Hematopoietic multipotent progenitor cell (in vitro differentiated cells): ENCODE measurements around the gene SUN2. TPM values are rescaled to one million over a fixed set of nuclear protein-coding genes. Genes with fewer than 3 reads are reported as not detected.

Experiments
- DNase-seq, 3 donors: peaks; one replicate each; pipeline ENCODE4 v3.0.0-alpha.2; 2011 to 2015; ENCODE audit warnings: low read depth in 2 of 3, low spot score in 2 of 3
- total RNA-seq: library from RNA; depleted of rRNA; stranded (reverse); fragments of >200 nt; gene quantifications from one replicate; pipeline ENCODE4 v1.2.3, GENCODE V29; 2012

Gene SUN2
- total RNA-seq, 1 donor: 256 TPM

DNA sequence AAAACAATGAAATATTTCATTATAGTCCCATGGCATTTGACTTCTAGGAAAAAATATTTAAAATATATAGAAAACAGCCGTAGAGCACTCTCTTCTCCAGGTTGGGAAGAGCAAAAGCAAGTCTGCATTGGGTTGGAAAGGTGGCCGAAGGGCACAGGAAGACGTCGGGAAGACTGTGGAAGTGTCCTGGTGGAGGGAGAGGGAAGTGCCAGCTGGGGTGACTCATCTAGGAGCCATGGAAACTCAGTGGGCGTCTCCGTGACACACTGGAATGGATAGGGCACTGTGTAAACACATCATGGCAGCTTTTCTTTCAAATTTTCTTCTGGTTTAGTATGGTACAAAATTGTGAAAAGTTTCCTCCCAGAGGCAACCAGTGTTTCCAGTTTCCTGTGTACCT, 37.4 kb downstream of the SUN2 start:
- no peak for DNase-seq

- no peak for DNase-seq
Observed at GRCh38 chr22:38717244-38717643, 38.6 kb downstream of the SUN2 start.

DNA sequence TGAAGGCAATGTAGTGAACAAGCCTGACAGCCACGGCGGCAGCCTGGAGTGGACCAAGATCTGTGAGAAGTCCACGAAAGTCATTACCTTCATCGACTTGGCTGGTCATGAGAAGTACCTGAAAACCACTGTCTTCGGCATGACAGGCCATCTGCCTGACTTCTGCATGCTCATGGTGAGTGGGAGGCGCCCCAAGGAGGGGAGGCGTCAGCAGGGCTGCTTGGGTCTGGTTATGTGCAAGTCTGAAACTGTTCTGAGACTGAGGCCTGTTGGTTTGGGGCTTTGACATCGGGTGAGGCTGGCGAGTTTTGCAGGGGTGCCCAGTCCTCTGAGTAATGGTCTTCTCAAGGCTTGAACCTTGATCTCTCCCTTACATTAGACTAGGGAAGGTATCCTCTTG, 39.0 kb downstream of the SUN2 start:
- no peak for DNase-seq

DNA sequence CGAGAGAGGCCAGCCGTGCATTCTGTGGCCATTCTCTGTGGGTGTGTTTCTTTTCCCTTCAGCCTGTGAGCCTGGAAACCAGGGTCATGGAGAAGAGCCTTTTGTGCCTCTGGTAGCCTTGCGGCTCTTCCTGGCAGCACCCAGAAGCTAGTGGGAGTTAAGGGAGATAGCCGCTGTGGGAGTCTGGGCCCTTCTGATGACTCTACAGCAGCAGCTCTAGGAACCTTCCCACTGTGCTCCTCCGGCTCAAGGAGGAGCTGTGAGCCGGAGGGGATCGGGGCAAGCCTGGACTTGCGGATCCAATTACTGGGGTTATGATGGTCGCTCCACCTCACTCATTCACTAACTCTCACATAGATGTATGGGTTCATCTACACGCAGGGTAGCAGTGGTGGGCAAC, 39.5 kb downstream of the SUN2 start:
- DNase-seq: no peak

DNA sequence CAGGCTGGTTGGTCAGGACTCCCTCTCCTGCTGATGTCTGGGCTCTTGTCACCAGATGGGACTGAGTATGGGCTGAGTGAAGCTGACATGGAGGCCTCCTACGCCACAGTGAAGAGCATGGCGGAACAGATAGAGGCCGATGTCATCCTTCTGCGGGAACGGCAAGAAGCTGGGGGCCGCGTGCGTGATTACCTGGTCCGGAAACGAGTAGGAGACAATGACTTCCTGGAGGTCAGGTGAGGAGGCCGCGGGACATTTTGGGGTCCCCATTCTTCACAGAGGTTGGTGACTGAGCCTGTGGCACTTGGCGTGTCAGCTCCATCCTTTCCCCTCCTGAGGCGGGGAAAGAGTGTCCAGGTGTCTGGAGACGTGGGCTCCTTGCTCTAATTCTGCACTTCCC, 39.9 kb downstream of the SUN2 start:
- no peak for DNase-seq

DNA sequence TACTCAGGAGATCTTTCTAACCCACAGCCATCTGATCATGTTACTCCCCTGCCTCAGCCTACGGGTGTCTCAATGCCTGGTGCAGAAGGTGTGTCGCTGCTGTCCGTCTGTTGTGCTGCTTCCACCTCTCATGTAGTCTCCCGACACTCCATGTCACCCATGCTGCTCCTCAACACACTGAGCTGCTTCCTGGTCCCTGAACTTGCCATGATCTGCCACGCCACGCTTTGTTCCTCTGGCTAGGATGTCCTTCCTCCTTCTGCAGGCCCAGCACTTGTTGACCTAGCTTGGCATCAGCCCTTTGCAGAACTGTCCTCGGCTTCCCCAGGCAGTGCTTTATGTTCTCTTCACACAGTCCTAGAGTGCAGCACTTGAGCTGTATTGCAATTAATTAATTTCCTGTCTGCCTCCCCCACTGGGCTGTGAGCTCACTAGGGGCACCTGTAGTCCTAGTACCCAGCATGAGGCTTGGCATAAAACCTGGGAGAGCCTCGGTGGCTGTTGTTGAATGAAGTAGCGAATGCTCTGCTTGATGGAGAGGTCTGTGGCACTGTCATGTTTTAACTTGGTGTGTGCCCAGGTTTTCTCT, 40.5 kb downstream of the SUN2 start:
- DNase-seq: no peak

DNA sequence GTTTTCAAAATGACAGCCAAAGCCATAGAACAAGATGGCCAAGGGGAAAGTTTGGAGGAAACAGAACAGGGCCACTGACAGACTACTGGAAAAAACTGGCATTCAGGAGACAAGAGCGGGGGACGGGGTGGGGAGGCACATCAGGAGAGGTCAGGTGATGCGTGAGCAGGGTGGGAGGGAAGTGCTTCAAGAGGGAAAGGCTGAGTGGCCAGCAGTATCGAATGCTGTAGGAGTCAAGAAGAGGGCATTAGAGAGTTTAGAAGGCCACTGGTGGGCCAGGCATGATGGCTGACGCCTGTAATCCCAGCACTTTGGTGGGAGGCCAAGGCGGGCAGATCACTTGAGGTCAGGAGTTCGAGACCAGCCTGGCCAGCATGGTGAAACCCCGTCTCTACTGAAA, 41.9 kb downstream of the SUN2 start:
- DNase-seq: no peak

DNA sequence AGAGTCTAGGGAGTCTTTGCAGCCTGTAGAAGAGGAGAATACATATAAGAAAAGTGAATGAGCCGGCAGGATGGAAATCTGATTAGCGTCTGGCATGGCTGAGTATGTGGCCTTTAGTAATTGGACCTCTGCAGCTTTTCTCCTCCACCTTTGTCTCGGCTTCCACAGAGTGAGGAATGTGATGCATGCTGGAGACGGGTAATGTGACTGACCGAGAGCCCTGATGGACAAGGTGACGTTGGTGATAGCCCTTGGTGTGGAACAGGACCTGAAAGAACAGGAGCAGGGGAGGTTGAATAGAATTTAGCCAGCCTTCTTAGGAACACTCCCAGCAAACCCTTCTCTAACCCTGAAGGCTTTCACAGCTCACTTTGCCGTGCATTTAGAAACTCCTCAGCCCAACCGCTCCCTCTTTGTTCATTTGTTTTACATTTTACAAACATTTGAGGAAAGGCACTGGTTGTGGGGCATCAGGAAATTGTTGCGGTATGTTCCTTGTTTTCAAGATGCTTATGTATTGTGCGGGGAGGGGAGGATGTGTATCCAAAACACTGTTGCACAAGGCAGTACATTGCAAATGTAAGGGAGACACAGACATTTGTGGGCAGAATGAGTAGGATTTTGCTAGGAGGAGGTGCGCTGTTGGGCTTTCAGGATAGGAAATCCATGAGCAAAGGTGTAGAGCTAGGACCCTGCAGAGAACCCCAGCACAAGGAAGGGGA, 43.2 kb downstream of the SUN2 start:
- no peak for DNase-seq

GRCh38 chr22:38710866-38711265, 44.9 kb downstream of the SUN2 start:
- no peak for DNase-seq

GRCh38 chr22:38710351-38710750, 45.4 kb downstream of the SUN2 start:
- no peak for DNase-seq

DNA sequence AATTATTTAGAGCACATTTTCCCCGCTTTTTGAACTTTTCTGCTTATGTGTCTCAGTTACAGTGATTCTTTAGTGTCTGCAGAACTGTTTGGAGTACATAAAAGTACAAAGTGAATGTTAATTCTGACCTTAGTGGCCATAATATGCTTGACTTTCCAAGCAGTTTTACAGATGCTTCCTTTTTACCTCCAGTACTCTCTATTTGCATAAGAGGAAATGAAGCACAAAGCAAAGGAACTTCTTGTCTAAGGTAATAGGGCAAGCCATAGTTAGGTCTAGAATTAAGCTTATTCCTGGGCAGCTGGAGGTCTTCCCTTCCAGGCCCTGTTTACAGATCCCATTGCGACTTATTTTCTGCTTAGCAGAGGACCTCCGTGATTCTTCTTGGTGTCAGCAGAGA, 46.5 kb downstream of the SUN2 start:
- DNase-seq: peak in 1 of 3 donors; percentile 18

GRCh38 chr22:38707984-38708383, 47.8 kb downstream of the SUN2 start:
- no peak for DNase-seq

DNA sequence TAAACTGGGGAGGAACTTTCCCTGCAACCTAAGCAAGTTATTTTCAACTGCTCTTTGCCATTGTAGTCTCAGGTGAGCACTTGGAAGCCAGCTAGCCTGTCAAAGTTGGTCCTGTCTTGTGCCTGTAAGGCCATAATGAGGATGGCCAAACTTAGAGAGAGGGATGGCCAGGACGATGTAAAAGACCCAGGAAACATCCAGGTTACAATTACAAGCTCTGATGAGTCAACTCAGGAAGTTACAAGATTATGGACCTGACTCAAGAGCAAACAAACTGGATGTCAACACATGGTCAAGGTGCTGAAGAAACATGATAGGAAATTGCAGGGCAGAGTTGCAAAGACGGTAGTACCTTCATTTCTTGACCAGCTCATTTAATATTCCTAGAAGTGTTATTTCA, 48.5 kb downstream of the SUN2 start:
- DNase-seq: no peak

- DNase-seq: no peak
Observed at GRCh38 chr22:38706901-38707195, 49.0 kb downstream of the SUN2 start.

GRCh38 chr22:38706101-38706900, 49.5 kb downstream of the SUN2 start:
- peak in 1 of 3 donors; percentile 35 for DNase-seq

GRCh38 chr22:38705235-38706100, 50.3 kb downstream of the SUN2 start, which contains the start of gene GTPBP1:
TSS of gene GTPBP1 (plus strand) at chr22:38705944. CDS start at chr22:38705956, 12 bp downstream.
- DNase-seq: peak; percentile 94 to 100 (median 100)

- no peak for DNase-seq
Observed at GRCh38 chr22:38704654-38705234, 51.1 kb downstream of the SUN2 start.

DNA sequence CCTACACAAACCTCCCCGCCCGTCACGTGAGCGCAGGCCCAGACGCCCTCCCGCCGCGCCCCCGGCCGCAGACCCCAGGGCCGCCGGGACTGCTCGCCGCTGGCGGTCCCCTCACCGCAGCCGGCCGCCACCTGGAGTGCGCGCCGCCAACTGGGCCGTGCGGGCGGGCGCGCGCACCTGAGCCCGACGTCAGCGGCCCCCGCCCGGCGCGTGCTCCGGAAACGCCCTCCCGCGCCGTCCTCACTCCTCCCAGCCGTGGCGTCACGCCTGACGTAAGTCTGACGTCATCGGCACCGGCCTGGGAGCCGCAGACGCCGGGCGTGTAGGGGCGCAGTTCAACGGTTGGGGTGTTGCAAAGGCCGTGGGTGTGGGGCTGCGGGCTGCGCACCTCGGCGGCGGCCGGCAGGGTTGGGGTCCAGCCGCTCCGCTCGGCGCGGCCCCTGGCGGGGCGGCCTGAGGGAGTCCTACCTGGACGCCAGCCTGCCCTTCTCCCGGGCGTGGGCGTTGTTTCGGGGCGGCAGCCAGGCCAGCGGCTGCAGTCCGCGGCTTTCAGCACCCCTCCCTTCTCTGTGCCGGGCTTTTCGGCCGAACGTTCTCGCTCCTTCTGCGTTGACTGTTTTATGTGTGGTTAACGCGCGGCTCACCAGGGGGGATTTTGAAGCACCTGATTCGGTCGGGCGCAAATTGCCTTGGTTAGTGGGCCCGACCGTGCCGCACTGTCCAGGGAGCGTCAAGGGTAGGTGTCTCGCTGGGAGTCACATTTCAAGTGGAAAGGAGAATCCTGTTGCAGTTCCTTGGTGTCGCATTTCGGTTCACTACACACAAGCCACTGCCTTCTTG, 54.8 kb downstream of the SUN2 start, which contains the start of gene JOSD1:
Gene JOSD1, minus strand, starts transcription at position 155 of the 840 bp plus-strand sequence. CDS start 956 bp downstream, outside the sequence.
- DNase-seq: peak; percentile 97 to 100 (median 97)

- DNase-seq: peak in 2 of 3 donors; percentile 31 to 45
Observed at GRCh38 chr22:38700270-38700788, 55.5 kb downstream of the SUN2 start.
